SU-DHL-6 (cell line): ENCODE data around the gene SPEF2.

Source experiments
- H2AFZ ChIP-seq: fragments of 200-600 bp; sonication (generic); 2 replicates; pipeline ENCODE4 v1.6.1; 2014; ENCODE audit warnings: low read depth, mild to moderate bottlenecking, moderate library complexity, mixed read lengths, antibody characterized with exemption, low read length; ENCODE audit not compliant: severe bottlenecking
- H3F3A ChIP-seq: fragments of 200-600 bp; shearing (Covaris generic); 2 replicates; pipeline ENCODE4 v1.6.0; 2016; ENCODE audit warnings: antibody characterized with exemption, mild to moderate bottlenecking; ENCODE audit not compliant: insufficient read depth
- H3K27ac ChIP-seq: fragments of 200-600 bp; sonication (generic); 2 replicates; pipeline ENCODE4 v1.5.1; 2016; ENCODE audit warnings: low read depth, mild to moderate bottlenecking, low read length, moderate library complexity, mixed read lengths
- H3K27me3 ChIP-seq: fragments of 200-600 bp; sonication (generic), shearing (Covaris generic); 2 replicates; pipeline ENCODE4 v1.6.0; 2014; ENCODE audit warnings: mild to moderate bottlenecking, low read length
- H3K36me3 ChIP-seq: fragments of 200-600 bp; sonication (generic); 2 replicates; pipeline ENCODE4 v1.6.1; 2014; ENCODE audit warnings: mild to moderate bottlenecking, low read length, mixed read lengths
- H3K4me2 ChIP-seq: fragments of 300-600, 200-600 bp; shearing (Covaris generic), sonication (generic); 2 replicates; pipeline ENCODE4 v1.6.0; 2014; ENCODE audit warnings: low read length, low read depth, mild to moderate bottlenecking; ENCODE audit not compliant: poor library complexity, severe bottlenecking
- H3K4me3 ChIP-seq: fragments of 200-600 bp; sonication (generic); 2 replicates; pipeline ENCODE4 v1.5.1; 2014; ENCODE audit warnings: antibody characterized with exemption, low read length, mild to moderate bottlenecking, mixed read lengths; ENCODE audit not compliant: insufficient read depth, poor library complexity, severe bottlenecking
- H3K79me2 ChIP-seq: fragments of 200-600 bp; sonication (generic); 2 replicates; pipeline ENCODE4 v1.6.1; 2014; ENCODE audit warnings: mild to moderate bottlenecking, low read length, moderate library complexity; ENCODE audit not compliant: insufficient read depth
- H3K9ac ChIP-seq: fragments of 200-600 bp; sonication (generic); 2 replicates; pipeline ENCODE4 v1.7.0; 2014; ENCODE audit warnings: mild to moderate bottlenecking, low read length
- H3K9me2 ChIP-seq: fragments of 200-600 bp; sonication (generic); replicated peaks from 2 replicates; pipeline ENCODE4 v1.6.1; 2014; ENCODE audit warnings: low read length; ENCODE audit not compliant: insufficient read depth
- H3K9me3 ChIP-seq: fragments of 200-600 bp; sonication (generic); 2 replicates; pipeline ENCODE4 v1.6.1; 2014; ENCODE audit warnings: low read length, mixed read lengths; ENCODE audit not compliant: insufficient read depth
- H4K20me1 ChIP-seq: fragments of 200-600 bp; sonication (generic); 2 replicates; pipeline ENCODE4 v1.6.1; 2014; ENCODE audit warnings: low read depth, mild to moderate bottlenecking, antibody characterized with exemption, low read length, moderate library complexity, mixed read lengths
- CTCF ChIP-seq: fragments of 200-600 bp; sonication (generic); IDR thresholded peaks from one replicate; pipeline ENCODE4 v1.5.1; 2017; ENCODE audit warnings: antibody characterized with exemption, mild to moderate bottlenecking, low read length, moderate library complexity; ENCODE audit not compliant: insufficient read depth, poor library complexity, severe bottlenecking
- EZH2phosphoT487 ChIP-seq: fragments of 200-600 bp; sonication (generic), shearing (Covaris generic); conservative IDR thresholded peaks from 2 replicates; pipeline ENCODE4 v1.6.1; 2018; ENCODE audit warnings: mild to moderate bottlenecking, antibody characterized with exemption, low read length, moderate library complexity, mixed read lengths

Gene SPEF2

GRCh38 chr5:35685161-35685560 is 67.5 kb downstream of the SPEF2 start:
- H3K9ac ChIP-seq, result no peak overlapping the region
- no peak overlapping the region for H3K4me2 ChIP-seq
- no peaks in the 10 kb centered on the region for H3K79me2 ChIP-seq
- H4K20me1 ChIP-seq, result no peaks in the 10 kb centered on the region
- no peak overlapping the region for H3K27ac ChIP-seq
- H3K9me3 ChIP-seq, result no peaks in the 10 kb centered on the region
- no peak for TF ChIP-seq CTCF
- TF ChIP-seq EZH2phosphoT487, result no peak
- H2AFZ ChIP-seq, result no peak overlapping the region
- no peaks in the 10 kb centered on the region for H3F3A ChIP-seq
- H3K9me2 ChIP-seq, result no peaks in the 10 kb centered on the region
- no peaks in the 10 kb centered on the region for H3K27me3 ChIP-seq
- no peaks in the 10 kb centered on the region for H3K36me3 ChIP-seq
- H3K4me3 ChIP-seq, result no peak overlapping the region

DNA sequence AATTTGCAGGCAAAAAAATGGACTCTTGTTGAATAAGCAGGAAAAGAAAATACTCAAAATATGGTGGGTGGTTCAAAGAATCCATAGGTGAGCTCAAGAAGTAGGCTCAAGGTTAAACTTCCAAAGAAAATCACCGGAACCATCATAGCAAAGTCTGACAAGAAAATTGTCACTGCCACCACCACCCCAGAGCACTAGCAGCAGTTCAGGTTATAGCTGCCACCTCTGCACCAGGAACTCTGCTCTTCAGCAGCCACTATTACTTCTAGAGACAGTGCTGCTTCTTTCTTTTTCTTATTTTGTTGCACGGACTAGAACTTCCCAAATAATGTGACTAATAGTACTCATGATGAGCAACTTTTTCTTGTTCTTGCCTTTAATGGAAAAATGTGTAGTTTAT is 70.3 kb downstream of the SPEF2 start:
- H3K36me3 ChIP-seq, result no peaks in the 10 kb centered on the region
- H3K9me3 ChIP-seq, result no peaks in the 10 kb centered on the region
- no peak overlapping the region for H3K4me3 ChIP-seq
- no peaks in the 10 kb centered on the region for H3K79me2 ChIP-seq
- H3K27me3 ChIP-seq, result no peaks in the 10 kb centered on the region
- H4K20me1 ChIP-seq, result no peaks in the 10 kb centered on the region
- H3F3A ChIP-seq, result no peaks in the 10 kb centered on the region
- H3K4me2 ChIP-seq, result no peak overlapping the region
- no peaks in the 10 kb centered on the region for H3K9me2 ChIP-seq
- H3K9ac ChIP-seq, result no peak overlapping the region
- no peak overlapping the region for H2AFZ ChIP-seq
- no peak for TF ChIP-seq EZH2phosphoT487
- no peak for TF ChIP-seq CTCF
- no peak overlapping the region for H3K27ac ChIP-seq

GRCh38 chr5:35694481-35694880 is 76.8 kb downstream of the SPEF2 start:
- H3K9ac ChIP-seq, result no peak overlapping the region
- no peaks in the 10 kb centered on the region for H3F3A ChIP-seq
- no peaks in the 10 kb centered on the region for H3K36me3 ChIP-seq
- H3K9me2 ChIP-seq, result no peaks in the 10 kb centered on the region
- H3K27me3 ChIP-seq, result no peaks in the 10 kb centered on the region
- no peak overlapping the region for H3K4me2 ChIP-seq
- no peak overlapping the region for H3K4me3 ChIP-seq
- H3K79me2 ChIP-seq, result no peaks in the 10 kb centered on the region
- no peak overlapping the region for H2AFZ ChIP-seq
- H4K20me1 ChIP-seq, result no peaks in the 10 kb centered on the region
- H3K9me3 ChIP-seq, result no peaks in the 10 kb centered on the region
- H3K27ac ChIP-seq, result no peak overlapping the region
- TF ChIP-seq CTCF, result no peak
- TF ChIP-seq EZH2phosphoT487, result no peak
